GM21576 (cell line): ENCODE results near the gene BCL11A.

Source experiments
- ATAC-seq: cut with Tn5 transposase; IDR thresholded peaks from one replicate; pipeline ENCODE4 v1.9.1; 2021; ENCODE audit warnings: mild to moderate bottlenecking, moderate library complexity; ENCODE audit not compliant: unreplicated experiment

BCL11A gene

GRCh38 chr2:60509066-60509465, 44.4 kb downstream of the BCL11A start:
- ATAC-seq = no peak

DNA sequence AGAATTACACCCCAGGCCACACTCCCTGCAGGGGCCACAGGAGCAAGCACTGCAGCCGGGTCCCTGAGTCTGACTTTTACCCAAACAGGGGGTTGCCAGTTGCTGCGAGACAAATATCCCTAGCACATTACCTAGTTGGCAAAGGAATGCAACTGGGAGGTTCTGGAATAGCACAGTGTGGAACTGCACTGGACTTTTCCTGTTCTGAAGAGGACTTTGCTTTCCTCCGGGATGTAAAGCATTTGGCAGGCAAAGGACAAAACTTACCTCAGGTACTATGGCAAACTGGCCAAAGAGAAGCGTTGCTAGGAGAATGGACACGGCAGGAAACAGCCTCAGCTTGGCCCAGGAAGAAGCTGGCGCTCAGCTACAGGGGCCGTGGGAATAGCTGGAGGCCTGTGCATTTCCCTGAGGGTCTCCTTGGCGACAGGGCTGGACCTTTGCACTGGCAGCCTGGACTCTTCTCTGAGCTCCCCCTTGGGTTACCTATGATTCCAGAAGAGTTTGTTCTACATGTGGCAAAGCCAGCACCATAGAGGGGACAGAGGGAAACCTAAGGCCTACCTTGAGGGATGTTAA, 45.0 kb downstream of the BCL11A start:
- no peak for ATAC-seq

DNA sequence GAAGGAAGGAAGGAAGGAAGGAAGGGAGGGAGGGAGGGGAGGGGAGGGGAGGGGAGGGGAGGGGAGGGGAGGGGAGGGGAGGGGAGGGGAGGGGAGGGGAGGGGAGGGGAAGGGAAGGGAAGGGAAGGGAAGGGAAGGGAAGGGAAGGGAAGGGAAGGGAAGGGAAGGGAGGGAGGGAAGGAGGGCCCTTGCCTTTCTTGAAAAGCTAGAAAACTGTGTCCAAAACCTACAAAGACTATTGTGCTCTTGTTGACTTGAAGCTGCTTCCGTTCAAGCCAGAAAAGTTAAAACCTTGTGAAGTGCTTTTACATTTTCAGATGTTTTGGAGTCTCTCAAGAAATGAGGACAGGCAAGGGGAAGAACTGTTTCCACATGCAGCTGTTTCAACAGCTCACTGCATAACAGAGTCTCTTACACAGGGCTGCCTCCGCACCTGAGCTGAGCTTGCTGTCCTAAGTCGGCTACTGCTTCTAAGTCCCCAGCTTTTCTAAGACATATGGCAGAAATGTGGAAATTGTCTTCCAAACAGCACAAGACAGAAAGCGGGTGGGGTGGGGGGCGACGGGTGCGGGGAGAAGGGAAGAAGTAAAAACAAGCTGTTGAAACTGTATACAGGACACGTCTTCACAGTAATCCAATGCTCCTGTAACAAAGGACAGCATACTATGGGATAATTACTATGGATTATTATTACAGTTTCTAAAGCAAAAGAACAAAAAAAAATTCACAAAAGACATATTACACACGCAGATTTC, 46.1 kb downstream of the BCL11A start:
- no peak for ATAC-seq

GRCh38 chr2:60505880-60506260, 47.6 kb downstream of the BCL11A start:
- no peak for ATAC-seq

GRCh38 chr2:60505240-60505879, 48.1 kb downstream of the BCL11A start:
- no peak for ATAC-seq

- ATAC-seq = no peak
Observed at GRCh38 chr2:60504049-60504448, 49.4 kb downstream of the BCL11A start.

DNA sequence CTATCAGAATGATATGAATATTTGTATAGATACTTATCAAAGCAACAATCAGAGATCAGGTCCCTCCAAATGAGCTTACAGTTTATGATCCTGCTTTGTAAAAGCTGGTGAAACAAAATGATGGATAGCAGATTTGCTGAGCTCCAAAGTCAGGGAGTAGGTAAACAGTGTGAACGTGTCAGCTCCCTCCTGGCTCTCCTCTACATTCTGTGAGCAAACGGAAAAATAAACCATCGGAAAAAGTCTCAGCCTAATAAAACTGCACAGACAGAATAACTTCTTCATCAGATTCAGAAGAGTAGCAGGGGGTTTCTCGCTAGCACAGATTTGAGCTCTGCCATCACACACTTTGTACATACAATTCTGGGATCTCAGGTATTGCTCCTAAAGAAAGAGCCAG, 51.3 kb downstream of the BCL11A start:
- no peak for ATAC-seq

GRCh38 chr2:60500861-60501260, 52.6 kb downstream of the BCL11A start:
- no peak for ATAC-seq

DNA sequence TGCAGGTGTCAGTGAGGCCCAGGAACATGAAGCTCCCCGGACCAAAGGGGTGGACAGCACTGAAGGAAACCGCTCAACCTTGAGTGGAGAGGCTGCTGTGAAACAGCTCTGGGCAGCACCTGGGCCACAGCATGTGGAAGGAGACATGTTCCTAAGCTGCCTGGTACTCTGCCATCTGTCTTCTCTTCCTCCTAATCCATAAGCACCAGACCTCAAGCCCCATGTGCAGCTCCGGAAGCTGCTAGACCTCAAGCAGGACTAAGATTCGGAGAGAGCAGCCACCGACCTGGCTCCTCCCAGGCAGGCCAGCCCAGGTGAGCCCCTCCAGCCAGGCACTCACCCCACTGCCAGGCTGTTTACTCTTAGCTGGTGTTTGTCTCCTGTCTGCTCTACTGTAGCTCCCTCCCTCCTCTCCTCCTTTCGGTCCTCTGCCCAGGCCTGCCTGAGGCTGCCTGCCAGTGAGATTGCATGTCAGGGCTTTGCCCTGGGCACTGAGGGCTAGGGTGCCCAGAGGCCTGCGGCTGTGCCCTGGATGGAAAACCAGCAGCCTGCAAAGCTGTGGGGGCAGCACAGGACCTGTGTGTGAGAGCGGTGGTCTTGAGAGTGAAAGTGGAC, 53.7 kb downstream of the BCL11A start:
- ATAC-seq = no peak

DNA sequence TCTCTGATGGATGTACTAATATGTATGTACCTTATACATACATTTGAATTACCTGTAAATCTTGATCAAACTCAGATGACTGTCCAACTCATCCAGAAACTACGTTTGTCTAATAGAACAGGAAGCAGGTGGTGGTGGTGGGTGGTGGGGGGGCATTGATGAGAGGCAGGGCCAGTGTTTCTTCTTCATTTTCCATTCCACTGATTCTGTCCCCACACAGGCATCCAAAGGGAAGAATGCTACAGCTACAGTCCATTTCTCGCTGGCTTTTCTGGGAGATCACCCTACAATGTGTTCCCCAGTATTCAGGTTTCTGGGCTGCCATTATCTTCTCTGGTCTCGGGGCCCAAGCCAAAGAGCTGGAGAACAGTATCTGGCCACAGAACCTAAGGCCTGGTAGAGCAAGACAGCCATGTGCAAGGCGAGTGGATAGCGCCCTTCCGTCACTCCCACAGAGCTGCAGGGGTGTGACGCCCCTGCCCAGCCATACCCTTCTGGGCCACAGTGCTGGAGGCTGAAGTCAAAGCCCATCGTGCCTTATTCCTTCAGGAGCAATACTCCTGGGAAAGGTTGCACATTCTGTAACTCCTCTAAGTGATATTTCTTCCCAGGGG, 54.5 kb downstream of the BCL11A start:
- peak; percentile 51 for ATAC-seq

DNA sequence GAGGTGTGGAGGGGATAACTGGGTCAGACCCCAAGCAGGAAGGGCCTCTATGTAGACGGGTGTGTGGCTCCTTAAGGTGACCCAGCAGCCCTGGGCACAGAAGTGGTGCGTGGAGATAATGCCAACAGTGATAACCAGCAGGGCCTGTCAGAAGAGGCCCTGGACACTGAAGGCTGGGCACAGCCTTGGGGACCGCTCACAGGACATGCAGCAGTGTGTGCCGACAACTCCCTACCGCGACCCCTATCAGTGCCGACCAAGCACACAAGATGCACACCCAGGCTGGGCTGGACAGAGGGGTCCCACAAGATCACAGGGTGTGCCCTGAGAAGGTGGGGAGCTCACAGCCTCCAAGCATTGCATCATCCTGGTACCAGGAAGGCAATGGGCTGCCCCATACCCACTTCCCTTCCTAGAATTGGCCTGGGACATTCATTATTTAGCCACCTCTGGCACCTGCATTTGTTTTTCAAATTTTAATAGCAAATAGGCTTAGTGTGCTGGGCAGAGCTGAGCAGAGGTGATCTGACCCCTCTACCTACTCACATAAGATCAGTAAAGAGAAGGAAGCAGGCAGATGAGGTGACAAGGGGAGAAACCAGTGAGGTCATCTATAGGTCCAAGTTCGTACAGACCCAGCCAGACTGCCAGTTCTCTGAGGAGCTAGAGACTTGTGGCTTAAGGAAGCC, 55.2 kb downstream of the BCL11A start:
- ATAC-seq = peak; percentile 30

DNA sequence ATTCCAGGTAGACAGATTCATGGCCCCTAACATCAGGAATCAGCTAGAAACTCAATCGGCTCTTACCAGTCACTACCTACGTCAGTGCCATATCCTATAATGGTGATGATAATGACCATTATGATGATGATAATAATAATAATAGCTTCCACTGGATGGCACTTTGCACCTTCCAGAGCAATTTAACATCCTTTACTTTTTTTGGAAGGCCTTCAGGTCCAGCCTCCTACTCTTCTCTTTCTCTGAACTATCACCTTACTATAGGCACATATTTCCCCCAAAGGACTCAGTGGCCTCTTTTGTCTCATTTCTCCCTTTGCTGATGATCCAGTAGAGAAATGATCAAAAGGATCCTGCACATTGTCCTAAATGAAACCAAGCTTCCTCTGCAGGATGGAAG, 56.0 kb downstream of the BCL11A start:
- ATAC-seq = no peak

DNA sequence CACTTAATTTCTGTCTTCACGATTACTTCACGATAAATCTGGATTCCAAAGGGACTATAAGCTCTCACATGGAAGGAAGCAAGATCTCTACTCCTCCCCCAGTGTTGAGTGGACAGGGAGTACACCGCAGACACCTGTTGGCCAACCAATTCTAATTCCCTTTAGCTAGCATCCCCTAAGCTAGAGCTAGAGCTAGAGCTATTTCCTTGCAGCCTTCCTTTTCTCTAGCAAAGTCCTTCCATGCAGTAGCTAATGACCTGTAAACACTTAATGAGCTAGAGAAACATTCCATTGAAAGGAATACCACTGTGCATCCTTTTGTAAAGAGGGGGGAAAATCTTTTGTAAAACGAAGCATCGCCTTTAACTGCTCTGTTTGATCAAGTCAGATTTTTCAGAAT, 56.5 kb downstream of the BCL11A start:
- no peak for ATAC-seq

- ATAC-seq = no peak
Observed at GRCh38 chr2:60496475-60496874, 57.0 kb downstream of the BCL11A start.

DNA sequence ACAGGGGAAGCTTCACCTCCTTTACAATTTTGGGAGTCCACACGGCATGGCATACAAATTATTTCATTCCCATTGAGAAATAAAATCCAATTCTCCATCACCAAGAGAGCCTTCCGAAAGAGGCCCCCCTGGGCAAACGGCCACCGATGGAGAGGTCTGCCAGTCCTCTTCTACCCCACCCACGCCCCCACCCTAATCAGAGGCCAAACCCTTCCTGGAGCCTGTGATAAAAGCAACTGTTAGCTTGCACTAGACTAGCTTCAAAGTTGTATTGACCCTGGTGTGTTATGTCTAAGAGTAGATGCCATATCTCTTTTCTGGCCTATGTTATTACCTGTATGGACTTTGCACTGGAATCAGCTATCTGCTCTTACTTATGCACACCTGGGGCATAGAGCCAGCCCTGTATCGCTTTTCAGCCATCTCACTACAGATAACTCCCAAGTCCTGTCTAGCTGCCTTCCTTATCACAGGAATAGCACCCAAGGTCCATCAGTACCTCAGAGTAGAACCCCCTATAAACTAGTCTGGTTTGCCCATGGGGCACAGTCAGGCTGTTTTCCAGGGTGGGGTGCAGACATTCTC, 58.3 kb downstream of the BCL11A start:
- no peak for ATAC-seq

DNA sequence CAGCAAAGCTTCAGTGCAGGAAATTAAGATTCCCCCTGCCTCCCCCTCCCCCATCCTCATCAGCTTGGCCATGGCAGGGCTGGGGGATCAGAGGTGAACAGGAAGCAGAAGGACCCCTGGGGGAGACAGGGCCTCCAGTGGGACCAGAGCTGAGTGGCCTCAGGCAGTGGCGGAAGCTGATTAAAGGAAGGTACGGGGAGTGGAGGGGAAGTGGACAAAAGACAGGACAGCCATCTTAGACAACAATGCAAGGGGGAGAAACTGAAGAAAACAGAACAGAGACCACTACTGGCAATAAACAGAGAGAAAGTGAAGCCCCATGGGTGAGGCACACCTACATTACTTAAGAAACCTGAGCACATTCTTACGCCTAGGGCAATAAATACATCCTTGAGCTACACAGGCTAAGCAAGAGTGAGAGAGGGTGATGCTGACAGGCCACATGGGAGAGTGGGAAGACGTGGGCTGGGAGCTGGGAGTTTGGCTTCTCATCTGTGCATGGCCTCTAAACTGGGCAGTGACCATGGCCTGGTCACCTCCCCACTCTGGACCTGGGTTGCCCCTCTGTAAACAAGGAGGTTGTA, 59.6 kb downstream of the BCL11A start:
- ATAC-seq = no peak

GRCh38 chr2:60492548-60492947, 60.9 kb downstream of the BCL11A start:
- peak; percentile 42 for ATAC-seq

GRCh38 chr2:60490848-60491247, 62.6 kb downstream of the BCL11A start:
- ATAC-seq = no peak

DNA sequence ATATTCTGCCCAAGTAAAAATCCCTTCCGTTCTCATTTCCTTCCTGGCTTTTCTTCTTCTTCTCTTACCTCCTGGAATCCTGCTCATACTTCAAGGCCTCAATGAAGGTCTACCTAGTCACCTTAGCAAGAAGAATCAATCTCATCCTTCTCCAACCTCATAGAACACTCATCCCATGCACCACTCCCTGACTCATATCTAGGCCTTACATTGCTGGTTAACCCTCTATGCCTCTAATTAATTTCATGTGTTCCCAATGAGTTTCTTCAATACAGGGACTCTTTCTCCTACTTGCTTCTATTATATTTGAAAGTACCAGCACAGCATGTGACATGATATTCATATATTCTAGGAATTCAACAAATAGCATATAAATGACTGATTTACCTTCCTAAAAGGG, 63.0 kb downstream of the BCL11A start:
- no peak for ATAC-seq

GRCh38 chr2:60489289-60489688, 64.2 kb downstream of the BCL11A start:
- no peak for ATAC-seq
